ENCODE data around the gene MYRIP.
"Not testable (repeated sequence)": the region's sequence is repeated elsewhere in the genome, so short reads cannot be mapped to it uniquely, and the experiment has no call there.

The MYRIP gene

DNA sequence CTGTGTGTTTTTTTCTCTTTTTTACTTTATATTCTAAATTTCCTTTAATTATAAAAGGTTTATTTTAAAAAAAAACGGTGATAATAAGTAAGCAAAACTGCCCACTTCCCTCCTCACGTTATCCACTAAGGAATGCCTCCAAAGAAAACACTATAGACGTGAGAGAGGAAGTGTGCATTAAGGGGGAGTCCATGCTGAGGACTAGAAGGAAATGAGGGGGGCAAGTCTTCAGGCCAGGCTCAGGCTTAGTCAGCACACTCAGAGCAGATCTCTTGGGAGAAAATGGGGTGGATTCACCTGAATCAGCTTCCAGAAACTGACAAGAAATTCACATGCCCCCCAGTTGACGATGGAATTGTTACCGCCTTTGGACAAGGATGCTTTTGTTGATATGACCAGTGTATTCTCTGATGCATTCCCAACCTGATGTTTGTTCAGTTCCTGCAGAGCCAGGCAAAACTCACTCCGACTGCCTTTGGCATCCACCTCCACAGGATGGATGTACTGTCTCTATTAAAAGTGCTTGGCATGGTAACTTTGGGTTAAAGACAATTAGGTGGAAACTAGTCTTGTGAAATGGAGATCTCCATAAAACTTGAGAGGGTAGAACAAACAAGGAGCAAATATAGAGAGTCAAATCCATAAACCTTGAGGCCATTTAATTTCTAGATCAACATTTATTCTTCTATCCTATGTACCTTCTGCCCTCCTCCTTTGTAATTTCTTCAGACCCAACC lies 167.8 kb downstream of the MYRIP start:
- no peak for DNase-seq

DNA sequence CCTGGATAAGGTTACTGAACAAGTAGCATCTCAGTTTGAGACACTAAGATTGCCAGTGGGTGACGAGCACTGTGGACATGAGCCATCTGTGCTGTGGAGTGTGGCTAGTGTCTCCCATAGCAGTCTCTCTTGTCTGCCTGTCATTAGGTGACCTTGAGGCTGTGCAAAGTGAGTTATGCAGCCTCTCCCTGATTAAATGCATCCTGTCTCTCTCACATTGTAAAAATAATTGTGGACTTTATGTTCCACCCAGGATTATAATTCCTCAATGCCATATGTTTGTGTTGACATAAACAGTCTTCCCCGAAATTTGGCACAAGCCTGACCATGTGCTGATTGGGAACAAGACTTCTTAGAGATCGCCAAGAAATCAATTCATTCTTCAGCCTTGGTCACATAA lies 168.9 kb downstream of the MYRIP start:
- DNase-seq: no peak

DNA sequence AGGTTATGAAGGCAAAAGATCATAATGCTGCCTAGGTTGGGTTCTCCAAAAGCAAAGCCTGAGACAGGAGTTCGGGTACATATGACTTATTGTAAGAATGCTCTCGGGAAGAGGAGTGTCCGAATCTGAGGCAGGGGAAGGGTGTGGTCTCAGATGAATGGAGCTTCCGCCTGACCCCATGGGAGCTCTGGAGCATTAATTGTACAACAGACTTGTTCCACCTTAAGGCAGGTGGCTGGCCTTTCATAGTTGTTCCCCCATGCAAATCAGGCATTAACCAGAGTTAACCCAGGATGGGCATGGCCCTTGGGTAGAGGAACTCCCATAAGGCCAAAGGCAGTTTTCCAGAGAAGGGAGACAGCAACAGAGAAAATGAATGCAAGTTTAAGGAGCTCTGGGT lies 170.6 kb downstream of the MYRIP start:
- DNase-seq: no peak

DNA sequence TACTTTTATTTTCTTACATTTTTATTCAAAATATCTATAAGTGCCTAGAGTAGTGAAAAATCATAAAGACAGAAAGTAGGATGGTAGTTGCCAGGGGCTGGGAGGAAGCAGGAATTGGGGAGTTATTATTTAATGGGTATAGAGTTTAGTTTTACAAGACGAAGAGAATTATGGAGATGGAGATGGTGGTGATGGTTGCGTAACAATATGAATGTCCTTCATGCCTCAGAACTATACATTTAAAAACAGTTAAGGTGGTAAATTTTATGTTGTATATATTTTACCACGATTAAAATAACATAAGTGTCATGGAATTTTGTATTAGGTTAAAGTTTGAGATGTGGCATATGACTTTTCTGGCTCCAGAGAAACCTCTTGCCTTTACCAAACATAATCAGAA lies 171.4 kb downstream of the MYRIP start:
- DNase-seq: no peak

DNA sequence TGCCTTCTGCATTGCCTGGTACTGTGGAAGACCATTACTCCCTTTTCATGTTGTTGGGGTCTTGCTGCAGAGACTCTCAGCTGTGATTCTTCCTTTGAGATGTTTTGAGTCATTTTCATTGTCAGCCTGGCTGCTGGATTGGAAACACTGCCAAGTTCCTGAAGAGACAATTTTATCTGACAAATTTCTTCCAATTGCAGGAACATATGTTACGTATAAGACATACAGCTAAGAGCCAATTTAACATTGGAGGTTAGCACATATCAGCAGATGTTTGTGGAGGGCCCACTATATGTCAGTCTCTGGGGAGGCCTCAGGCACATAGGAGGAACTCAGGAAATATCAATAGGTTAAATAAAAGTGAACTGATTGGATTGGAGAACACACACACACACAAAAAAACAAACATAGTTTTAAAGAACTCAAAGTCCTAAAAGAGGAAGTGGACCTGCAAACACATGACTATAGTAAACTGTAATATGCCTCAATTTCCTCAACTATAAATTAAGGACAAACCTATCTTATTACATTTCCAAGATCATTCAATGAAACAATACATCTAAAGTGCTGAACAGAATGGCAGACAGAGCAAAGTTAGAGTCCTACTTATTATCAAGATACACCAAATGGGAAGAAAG lies 172.3 kb downstream of the MYRIP start:
- no peak for DNase-seq

DNA sequence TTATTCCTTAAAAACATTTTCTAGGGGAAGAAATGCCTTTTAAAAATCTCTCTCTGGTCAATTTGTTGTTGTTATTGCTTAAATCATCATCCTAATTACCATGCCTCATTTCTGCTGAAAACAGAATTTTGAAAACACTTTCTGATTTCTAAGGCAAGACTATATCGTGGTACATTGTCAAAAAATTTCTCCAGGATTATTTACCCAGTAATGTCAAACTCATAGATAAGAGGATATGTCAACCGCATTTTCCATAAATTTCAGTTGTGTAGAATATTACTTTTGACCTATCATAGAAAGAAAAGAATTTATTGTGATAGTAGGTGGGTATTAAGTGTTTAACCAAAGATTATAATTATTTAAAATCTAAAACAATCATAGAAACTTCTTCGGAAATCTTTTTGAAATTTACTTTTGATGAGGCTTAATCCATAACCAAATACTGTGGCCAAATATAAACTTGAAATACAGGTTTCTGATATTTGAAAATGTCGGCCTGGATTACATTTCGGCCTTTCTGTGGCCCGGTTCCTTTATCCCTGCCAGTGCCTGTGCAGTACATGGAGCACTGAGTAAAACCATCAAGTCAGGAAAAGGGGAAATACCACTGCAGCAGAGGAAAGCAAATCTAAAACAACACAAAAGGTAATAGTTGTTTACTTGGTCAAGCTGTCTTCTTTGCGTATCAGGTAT lies 173.4 kb downstream of the MYRIP start:
- no peak for DNase-seq

DNA sequence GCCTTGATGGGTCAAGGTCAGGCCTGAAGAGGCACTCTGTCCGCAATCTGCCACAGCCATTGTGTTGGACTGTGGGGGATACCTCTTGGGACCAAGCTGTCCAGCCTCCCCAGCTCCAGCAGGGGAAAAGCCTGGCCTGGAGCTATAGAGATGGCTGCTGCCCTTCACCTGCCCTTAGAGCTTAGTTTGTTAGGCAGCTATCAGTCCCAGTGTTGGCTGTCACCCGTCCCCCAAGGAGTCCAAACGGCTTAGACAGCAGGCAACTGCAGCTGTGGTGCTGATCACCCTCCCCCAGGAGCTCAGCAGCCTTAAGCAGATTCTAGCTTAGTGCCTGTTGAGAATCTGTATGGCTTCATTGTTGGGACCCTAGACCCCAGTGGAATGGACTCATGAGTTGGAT lies 180.3 kb downstream of the MYRIP start:
- DNase-seq: no peak

DNA sequence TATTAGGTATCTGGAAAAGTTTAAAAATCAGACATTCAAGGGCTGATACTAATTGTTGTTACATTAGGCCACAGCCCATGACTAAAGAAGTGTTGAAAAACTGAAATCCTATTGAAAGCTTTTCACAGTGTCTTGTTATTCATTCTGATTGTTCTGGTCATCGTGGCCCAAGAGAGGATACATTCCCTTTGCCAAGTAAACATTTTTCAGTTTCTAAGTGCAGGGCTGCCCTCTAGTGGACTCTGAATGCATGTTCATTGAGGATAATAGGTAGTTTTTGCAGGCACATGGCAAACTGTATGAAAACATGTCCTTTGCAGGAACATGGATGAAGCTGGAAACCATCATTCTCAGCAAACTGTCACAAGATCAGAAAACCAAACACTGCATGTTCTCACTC lies 181.1 kb downstream of the MYRIP start:
- peak; percentile 21 for DNase-seq

DNA sequence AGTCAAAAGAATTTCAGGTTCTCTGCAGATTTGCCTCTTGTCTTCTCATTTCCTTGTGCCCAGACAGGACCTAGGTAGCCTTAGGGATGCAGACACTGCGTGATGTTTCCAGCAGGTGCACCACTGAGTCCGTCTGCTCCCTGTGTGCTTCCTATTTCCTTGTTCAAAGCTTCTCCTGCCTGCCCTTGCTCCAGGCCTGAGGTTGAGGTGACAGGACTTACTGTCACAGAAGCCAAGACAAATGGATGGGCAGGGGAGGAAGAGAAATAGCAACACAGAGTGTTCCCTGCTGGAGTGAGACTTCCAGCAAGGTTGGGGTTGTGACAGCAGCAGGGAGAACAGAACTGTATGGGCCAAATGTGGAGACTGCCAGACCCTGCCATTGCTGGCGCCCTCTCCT lies 199.4 kb downstream of the MYRIP start:
- DNase-seq: no peak

DNA sequence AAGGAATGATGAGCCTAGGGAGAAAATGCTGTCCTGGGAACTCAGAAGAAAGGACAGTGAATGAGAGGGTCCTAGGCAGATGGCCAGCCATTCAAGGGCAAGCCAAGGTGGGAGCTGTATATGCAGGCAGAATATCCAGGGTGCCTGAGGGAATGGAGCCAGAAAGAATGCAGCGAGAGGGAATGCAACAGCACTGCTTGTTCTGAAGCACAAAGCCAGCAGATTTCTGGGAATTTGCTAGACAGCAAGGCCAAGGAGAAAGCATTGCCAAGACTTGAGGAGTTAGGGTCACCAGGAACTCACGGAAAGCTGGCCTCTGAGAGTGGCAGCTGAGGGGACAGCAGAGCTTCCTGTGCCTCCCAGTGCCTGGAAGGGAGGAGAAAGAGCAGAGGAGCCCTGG lies 200.6 kb downstream of the MYRIP start:
- no peak for DNase-seq

DNA sequence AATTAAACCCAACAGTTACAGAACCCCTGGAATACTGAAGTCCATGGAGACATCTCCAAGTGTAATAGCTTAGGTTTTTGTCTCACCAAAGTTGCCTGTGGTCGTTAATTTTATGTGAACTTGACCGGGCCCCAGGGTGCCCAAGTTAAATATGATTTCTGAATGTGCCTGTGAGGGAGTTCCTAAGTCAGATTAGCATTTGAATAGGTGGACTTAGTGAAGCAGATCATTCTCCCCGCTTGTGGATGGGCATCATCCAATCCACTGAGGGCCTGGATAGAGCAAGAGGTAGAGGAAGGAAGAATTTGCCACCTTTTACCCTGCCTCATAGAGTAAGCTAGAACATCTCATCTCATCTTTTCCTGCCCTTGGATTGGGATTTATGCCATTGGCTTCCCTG lies 203.0 kb downstream of the MYRIP start:
- no peak for DNase-seq

DNA sequence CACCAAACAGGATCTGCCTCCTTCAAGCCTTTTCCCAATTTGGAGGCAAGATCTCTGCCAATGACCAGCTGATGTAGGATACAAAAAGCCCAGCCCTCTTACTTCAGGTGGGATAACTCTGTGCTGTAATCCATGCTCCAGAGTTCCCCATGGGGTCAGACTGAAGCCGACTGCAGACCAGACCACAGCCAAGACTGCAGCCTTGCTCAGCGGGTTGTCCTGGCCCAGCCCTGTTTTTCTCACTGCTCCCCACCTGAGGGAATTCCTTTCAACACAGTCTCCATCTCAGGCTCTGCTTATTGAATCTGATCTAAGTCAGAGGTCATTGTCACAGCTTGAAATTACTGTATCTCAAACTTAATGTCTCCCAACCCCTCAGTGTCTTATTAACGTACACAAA lies 207.0 kb downstream of the MYRIP start:
- no peak for DNase-seq

DNA sequence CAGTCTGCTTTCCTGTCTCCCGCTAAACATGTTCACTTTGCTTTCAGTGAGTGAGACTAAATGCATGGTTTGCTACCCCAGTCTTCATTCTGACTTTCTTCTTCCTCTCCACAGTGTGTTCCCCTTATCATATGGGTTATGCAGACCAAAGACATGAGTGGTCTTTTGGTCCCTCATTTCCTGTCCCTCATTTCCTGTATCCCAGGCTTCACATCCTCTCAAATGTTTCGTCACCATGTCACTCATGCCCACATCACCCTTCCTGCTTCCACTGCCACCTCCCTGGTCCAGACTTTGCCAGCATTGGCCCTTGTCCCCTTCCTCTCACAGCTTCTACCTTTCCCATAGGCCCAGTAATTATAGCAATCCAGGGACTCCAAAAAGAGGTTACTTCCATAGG lies 209.0 kb downstream of the MYRIP start:
- no peak for DNase-seq

DNA sequence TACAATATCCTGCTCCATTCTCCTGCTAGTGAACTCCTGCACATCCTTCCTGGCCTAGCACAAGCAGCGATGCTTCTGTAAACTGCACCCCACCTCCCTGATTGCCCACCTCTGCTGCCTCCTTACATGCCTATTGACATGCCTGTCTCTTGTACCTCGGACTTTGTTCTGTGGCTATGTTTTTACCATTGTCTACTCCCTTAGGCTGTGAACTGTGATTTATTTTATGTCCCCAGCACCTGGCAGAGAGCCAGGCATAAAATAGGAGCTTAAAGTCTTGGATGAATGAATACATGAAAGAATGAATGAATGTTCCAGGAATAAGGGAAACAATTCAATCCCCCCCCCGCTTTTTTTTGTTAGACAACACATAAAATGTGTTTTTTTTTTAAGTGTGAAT lies 210.0 kb downstream of the MYRIP start:
- DNase-seq: no peak

DNA sequence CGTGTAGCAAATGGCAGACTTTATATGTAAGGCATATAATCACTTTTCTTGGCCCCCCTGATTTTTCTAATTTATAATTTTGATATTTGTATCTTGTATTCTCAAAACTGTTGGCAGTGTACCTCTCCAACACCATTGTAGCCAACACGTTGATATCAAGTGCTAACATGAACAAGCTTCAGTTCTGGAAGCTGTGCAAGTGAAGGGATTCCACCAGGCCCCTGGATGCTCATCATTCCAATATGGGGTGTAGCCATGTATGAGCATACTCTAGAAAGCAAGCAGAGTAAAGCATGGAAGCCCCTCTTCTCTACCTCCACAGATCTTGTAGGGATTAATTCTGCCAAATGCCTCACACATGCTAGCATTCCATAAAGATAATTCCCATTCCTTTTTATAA lies 211.3 kb downstream of the MYRIP start:
- DNase-seq: no peak

DNA sequence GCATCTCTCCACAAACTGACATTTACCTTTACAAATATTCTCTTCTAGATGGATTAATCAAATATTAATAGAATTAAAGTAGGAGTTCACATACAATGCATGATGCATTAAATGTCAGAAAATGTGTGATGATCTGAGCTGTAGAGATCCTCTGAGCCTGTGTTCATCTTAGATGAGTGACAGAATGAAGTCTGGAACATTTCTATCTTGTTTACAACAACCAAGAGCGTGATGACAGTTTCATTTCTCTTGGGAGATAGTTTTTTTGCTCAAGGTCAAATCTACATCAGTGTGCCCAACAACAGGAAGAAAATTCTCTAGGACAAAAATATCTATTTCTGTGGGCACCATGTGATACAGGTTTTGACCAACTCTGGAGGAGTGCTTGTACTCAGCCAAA lies 211.9 kb downstream of the MYRIP start:
- no peak for DNase-seq

DNA sequence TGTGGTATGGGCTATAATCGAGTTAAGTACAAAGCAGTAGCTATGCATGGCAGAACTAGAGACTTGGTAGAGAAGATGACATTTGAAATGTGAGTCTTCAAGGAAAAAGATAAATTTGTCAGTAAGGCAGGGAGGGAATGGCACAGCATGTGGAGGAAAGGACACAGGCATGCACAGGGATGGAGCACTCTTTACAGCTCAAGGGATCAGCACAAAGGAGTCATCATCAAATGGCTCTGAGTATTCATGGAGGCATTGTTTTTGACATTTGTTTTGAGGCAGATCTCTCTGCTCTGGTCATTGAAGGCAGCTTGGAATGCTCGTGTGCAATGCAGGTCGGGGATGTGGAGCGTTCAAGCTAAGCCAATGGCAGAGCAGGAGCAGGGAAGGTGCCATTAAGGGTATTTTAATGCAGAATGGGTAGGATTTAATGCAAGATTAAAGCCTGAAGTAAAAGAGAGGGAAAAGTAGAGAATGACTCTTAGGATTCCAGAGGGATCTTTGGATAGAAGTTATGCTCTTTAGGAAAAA lies 213.0 kb downstream of the MYRIP start:
- no peak for DNase-seq

DNA sequence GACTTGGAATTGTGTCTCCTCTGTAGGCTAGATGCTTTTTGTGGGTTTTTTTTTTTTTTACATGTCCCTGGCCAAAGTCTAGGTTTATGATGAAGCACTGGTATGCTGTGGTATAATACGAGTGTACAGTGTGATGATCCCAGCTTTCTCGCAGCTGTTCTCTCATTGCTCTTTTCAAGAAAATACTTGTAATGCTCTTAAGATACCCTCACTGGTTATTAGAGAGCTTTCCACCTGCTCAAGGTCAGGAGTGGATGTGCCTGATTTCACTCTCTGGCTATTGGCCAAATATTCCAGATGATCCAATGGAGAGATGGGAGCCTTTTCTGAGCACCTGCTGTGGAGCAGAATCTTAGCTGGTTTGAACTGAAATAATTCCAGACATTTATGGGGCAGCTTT lies 215.1 kb downstream of the MYRIP start:
- DNase-seq: no peak

DNA sequence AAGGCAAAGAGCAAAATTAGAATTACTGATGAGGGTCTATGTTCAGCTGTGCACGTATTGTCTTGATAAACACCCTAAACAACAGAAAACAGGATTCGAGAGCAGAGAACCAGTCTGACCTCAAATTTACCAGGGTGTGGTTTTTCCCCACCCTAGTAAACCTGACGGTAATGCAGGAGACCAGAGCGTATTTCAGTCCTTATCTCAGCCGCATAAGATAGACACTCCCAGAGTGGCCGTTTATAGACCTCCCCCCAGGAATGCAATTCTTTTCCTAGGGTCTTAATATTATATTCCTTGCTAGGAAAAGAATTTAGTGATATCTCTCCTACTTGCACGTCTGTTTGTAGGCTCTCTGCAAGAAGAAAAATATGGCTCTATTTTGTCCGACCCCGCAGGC lies 216.5 kb downstream of the MYRIP start:
- DNase-seq: not testable (repeated sequence)

DNA sequence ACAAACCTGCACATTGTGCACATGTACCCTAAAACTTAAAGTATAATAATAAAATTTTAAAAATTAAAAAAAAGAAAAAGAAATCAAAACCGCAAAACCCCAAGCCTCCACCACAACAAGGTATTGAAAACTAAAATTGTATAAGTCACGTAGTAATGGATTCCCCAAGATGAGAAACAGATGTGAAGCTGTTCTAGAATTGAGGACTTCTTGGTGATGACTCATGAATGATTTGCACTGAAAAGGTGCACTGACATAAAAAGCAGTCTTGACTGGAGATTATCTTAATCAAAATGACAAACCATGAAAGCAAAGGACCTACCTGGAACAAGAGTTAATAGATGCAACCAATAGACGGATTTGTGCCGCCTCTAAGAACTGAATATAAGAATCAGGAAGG lies 225.8 kb downstream of the MYRIP start:
- DNase-seq: no peak

DNA sequence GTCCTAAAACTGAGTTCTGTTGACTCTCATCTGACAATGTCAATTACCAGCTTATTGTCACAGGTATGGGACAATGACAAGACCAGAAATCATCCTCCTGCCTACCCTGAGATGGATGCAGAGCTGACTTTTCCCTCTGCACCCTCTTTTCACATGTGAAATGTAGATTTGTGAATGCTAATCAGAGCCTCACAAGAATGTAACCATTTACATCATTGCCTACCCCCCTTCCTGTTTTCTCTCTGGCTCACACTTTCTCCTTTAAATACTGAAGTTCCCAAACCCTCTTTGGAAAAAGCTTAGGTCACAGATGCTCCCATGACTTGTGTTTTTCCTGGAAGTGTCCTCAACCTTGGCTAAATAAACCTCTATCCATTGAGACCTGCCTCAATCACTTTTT lies 228.2 kb downstream of the MYRIP start:
- no peak for DNase-seq

DNA sequence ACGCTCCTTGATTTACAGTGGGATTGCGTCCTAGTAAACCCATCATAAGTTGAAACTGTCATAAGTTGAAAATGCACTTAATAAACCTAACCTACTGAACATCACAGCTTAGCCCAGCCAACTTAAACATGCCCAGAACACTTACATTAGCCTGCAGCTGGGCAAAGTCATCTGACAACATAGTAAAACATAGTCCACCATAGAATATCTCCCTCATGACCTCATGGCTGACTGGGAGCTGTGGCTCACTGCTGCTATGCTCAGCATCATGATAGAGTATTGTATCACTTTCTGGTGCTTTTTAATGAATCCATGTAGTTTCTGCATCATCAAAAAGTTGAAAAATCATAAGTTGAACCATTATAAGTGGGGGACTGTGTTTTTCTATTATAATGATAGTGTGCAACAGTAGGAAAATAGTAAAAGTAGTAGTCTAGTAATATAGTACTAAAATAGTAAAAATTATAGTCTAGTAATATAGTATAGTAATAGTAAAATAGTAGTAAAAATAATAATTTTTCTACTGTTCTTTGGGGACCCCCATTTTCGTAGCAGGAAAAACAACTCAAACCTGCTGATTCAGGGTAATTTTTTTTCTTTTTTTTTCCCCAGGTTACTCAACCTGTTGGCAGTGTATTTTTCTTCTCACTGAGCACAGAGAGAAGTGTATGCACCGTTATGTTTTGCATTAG lies 233.5 kb downstream of the MYRIP start:
- peak; percentile 51 for DNase-seq

DNA sequence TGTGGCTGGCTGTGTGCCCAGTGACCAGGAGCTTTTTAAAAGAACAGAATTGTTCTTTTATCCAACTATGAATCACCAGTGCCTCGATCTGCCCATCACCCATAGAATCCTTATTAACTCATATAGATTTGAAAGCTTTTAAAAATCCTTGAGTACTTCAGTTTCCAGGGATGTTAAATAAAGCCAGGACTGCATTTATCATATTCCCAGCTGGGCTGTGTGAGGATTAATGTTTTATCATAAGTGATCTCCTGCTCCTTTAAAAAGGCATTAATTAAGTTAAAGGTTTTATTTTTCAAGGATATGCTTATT lies 234.0 kb downstream of the MYRIP start:
- peak; percentile 82 for DNase-seq

DNA sequence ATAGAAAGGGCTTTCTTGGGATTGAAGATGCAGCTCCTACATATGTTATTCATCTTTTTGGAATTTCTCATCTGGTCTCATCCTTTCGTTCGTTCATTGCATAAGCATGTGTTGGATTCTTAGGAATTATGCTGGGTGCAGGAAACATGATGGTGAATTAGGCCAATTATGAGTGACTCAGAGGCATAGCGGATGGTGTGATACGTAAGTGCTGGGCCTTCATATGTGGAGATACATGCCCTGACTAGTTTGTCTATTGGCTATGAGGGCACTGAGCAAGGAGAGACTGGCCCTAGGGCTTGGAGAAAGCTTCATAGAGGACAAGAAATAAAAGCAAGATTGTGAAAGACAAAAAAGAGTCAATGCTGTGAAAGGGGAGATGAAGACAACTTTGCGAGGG lies 235.1 kb downstream of the MYRIP start:
- peak; percentile 96 for DNase-seq
